Measurements from ENCODE around the gene USF3.

DNA sequence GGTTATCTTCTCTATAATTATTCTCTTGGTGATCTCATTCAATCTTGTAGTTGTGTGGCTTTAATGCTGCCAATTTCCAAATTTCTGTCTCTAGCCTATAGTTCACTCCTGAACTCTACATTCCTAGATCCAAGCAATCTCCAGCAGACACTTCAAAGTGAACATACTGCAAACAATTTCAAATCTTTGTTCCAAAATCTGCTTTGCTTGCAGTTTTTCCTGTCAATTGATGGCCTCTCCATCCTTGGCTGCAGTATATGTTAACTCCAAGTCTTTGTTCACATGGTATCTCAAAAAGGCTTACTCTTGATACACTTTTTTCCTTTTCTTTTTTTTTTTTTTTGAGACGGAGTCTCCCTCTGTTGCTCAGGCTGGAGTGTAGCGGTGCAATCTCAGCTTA lies 32.2 kb upstream of the USF3 start:
- no peak for TF ChIP-seq FOXP2 (optimal IDR thresholded peaks at IDR 0.05; ENCODE audit: control extremely low read depth, extremely low read length, insufficient read depth)
- no peak for TF ChIP-seq POLR2AphosphoS5 (IDR thresholded peaks at IDR 0.05; ENCODE audit: borderline replicate concordance, low read depth, low read length)
- no peak for TF ChIP-seq EZH2 (IDR thresholded peaks at IDR 0.05)

Measured in SK-N-MC (cell line).